Measurements from ENCODE around the gene COL13A1. TPM values are rescaled to one million over a fixed set of nuclear protein-coding genes. Genes with fewer than 3 reads are reported as not detected.
A peak's percentile ranks its signal among the peaks of the same experiment; 100 is the strongest.

The COL13A1 gene
- total RNA-seq, 4 donors from 2014 or later, result 0.46 to 0.60 TPM; not detected in 2

DNA sequence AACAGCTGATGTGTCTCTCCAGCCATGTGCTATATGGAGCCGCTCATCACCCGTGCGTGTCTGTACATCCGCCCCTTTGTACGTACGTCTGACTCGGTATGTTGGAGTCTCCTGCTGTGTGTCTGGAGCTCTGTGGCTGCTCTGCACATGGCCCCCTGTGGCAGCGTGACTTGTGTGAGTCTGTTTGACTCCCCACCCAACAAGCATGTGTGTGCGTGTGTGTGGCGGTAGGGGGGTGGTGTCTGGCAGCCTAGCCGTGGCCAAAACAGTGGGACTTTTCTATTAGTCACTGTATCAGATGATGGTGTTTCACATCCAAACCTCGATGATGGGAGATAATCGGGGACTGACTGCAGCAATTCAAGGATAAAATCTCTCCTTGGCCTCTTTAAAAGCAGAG, 94.1 kb downstream of the COL13A1 start:
- DNase-seq (ENCODE audit: low spot score), result no peak
- ATAC-seq (ENCODE audit: low FRiP score), result peak; percentile 42
- TF ChIP-seq CTCF (IDR thresholded peaks at IDR 0.05), result no peak

DNA sequence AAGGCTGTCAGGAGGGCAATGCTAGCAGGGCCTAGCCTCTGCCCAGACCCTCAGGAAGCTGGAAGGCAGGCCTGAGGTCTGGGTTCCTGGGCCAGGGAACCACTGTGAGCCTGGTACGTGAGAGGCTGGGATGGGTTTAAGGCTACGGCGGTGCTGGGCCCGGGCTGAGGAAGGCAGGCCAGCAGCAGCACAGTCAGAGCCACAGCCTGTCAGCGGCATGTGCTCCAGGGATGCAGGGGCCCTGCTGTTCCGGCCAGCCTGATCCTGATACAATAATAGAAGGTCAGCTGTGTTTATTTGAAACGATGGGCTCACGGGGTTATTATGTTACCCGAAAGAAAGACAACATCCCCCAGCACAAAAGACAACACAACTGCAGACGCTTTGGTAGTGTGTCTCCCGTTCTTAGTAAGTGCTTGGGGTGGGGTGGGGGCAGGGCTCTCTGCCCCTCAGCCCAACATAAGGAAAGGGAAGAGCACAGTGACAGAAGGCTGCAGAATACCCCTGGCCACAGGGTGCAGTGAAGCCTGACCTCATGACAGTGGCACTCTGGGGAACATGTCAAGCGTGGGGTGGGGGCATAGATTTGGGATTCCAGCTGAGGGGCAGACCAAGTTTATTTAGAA, 95.0 kb downstream of the COL13A1 start:
- ATAC-seq (ENCODE audit: low FRiP score) (no peak), DNase-seq (ENCODE audit: low spot score) (no peak)
- no peak for TF ChIP-seq CTCF (IDR thresholded peaks at IDR 0.05)

DNA sequence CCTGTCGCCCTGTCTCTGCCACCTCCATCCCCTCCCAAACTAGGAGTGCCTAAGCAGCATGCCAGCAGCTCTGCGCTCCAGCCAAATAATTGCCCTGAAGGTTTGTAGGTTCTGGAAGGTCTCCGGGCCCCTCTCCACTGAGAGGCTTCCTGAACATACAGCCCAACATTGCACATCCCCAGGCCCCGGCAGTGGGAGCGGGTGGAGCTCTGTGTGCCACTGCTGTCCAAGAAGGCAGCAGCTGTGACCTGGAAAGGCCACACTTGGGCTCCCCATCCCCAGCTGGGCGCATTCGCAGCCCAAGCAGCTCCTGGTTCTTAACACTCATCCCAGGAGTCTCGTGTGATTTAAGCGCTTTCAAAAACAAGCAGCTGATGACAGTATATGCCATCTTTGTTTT, 95.7 kb downstream of the COL13A1 start:
- no peak for TF ChIP-seq CTCF (IDR thresholded peaks at IDR 0.05)

GRCh38 chr10:69897999-69898398, 96.3 kb downstream of the COL13A1 start:
- DNase-seq (ENCODE audit: low spot score), result no peak
- TF ChIP-seq CTCF (IDR thresholded peaks at IDR 0.05), result no peak
- no peak for ATAC-seq (ENCODE audit: low FRiP score)

More for the DNA sequence above, 95.7 kb downstream of the COL13A1 start:
- DNase-seq (ENCODE audit: low spot score) (no peak), ATAC-seq (ENCODE audit: low FRiP score) (no peak)

DNA sequence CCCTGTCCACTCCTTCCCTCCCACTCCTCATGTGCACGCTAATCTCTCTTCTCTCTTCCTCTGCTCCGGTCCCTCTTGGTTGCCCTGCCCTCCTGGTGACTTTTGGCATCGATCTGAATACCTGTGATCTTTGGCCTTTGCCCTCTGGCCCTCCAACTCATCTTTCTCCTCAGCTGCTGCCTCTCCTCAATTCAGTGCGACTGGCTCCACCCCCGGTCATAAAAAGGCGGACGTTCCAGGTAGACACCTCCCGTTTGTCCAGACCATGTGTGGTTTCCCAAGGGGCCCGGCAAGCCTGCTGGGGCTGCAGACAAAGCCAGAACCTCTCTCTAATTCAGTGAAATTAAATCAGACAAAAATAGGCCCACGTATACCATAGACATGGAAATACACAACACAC, 96.8 kb downstream of the COL13A1 start:
- no peak for DNase-seq (ENCODE audit: low spot score)
- no peak for ATAC-seq (ENCODE audit: low FRiP score)
- TF ChIP-seq CTCF (IDR thresholded peaks at IDR 0.05), result no peak

- ATAC-seq (ENCODE audit: low FRiP score) (no peak), DNase-seq (ENCODE audit: low spot score) (no peak)
- TF ChIP-seq CTCF (IDR thresholded peaks at IDR 0.05), result no peak
These were observed 97.2 kb downstream of the COL13A1 start for GRCh38 chr10:69898941-69899340.

Data from omental fat pad (tissue), 4 donors.